Measurements from ENCODE around the gene CTF1.
"Not testable (repeated sequence)": the region's sequence is repeated elsewhere in the genome, so short reads cannot be mapped to it uniquely, and the experiment has no call there.

Gene CTF1

DNA sequence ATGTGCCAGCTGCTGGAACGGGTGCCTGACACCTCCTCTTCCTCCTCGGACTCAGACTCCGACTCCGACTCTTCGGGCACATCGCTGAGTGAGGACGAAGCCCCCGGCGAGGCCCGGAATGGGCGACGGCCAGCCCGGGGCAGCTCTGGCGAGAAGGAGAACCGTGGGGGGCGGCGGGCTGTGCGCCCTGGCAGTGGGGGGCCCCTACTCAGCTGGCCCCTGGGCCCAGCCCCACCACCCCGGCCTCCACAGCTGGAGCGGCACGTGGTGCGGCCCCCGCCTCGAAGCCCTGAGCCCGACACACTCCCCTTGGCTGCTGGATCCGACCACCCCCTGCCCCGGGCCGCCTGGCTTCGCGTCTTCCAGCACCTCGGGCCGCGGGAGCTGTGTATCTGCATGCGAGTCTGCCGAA, 33.8 kb downstream of the CTF1 start:
- TF ChIP-seq, protein P1, sequence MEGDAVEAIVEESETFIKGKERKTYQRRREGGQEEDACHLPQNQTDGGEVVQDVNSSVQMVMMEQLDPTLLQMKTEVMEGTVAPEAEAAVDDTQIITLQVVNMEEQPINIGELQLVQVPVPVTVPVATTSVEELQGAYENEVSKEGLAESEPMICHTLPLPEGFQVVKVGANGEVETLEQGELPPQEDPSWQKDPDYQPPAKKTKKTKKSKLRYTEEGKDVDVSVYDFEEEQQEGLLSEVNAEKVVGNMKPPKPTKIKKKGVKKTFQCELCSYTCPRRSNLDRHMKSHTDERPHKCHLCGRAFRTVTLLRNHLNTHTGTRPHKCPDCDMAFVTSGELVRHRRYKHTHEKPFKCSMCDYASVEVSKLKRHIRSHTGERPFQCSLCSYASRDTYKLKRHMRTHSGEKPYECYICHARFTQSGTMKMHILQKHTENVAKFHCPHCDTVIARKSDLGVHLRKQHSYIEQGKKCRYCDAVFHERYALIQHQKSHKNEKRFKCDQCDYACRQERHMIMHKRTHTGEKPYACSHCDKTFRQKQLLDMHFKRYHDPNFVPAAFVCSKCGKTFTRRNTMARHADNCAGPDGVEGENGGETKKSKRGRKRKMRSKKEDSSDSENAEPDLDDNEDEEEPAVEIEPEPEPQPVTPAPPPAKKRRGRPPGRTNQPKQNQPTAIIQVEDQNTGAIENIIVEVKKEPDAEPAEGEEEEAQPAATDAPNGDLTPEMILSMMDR (IDR thresholded peaks at IDR 0.05; ENCODE audit: insufficient read depth, low read length, missing control alignments): no peak
- H3K4me3 ChIP-seq (ENCODE audit: low read depth, low read length): no peak overlapping the region
- no peak for DNase-seq (ENCODE audit: low read depth, low spot score)
- POLR2A ChIA-PET: no interaction called here
- CTCF ChIA-PET: interaction anchor here (8.2 kb wide), 1 partner anchor 10 kb away, joined by 76 read pairs; no protein-coding TSS in a partner anchor

DNA sequence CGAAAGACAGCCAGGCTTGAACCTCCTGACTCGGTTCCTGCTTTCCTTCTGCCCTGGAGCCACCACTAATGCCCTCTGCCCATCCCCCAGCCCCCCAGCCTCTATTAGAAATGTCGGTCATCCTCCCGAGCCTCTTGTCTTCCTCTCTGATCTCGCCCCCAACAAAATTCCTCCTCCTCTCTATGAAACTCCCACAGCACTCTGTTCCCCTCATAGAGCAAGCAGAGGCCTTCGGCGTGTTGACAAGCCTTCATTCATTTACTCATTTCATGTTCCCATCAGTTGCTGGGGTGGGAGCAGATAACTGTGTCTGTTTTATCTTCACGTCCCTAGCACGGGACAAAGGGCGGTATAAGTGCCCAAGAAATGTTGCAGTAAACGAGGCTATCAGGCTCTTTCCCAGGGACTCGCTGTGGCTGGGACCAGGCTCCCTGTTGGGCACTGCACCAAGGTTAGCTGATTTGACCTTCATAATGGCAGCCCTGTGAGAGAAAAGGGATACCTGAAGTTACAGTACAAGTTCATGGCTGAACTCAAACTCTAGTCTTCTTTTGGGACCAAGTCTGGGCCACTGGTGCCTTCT, 34.7 kb downstream of the CTF1 start:
- no peak overlapping the region for H3K4me3 ChIP-seq (ENCODE audit: low read depth, low read length)
- POLR2A ChIA-PET: no interaction called here
- DNase-seq (ENCODE audit: low read depth, low spot score): no peak
- CTCF ChIA-PET: interaction anchor here (2.6 to 8.2 kb wide), 2 partner anchors 9 to 10 kb away, joined by 25 to 76 read pairs; no protein-coding TSS in a partner anchor
- TF ChIP-seq, protein P1 (IDR thresholded peaks at IDR 0.05; ENCODE audit: insufficient read depth, low read length, missing control alignments): no peak

DNA sequence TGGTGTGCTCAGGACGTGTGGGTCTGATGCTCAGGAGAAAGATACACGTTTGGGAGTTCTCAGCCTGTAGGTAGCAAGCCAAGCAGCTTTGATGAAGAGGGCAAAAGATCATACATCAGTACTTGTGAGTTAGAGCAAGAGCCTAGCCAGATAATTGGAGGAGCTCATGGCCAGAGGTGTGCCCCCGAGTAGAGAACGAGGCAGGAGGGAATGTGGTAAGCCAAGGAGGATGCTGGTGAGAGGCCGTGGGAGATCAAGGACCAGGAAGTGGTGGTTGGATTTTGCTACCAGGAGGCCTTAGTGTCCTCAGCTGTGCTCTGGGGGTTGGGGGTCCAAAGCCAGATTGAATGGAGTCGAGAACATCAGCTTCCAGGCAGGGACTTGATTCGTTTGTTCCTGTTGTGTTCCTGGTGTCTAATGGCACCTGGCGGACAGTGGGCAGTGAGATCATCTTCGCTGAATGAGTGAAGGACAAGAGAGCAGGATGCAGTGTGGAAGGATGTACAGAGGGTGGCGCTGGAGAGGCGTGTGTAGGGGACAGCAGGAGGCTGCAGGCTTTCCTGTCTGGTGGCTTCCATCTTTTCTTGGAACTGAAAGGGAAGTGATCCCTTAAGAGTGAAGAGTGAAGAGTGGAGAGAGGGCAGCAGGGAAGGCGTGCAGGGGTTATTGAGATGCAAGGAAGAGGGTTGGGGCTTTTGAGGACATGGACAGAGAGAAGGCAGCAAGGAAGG, 38.6 kb downstream of the CTF1 start:
- CTCF ChIA-PET: interaction anchor here (0.8 to 2.1 kb wide), 10 partner anchors 8 to 933 kb away, joined by 3 to 5 read pairs (median 4); no protein-coding TSS in a partner anchor
- no peak for DNase-seq (ENCODE audit: low read depth, low spot score)
- H3K4me3 ChIP-seq (ENCODE audit: low read depth, low read length): no peak overlapping the region
- POLR2A ChIA-PET: no interaction called here
- TF ChIP-seq, protein P1 (IDR thresholded peaks at IDR 0.05; ENCODE audit: insufficient read depth, low read length, missing control alignments): peak; percentile 36

DNA sequence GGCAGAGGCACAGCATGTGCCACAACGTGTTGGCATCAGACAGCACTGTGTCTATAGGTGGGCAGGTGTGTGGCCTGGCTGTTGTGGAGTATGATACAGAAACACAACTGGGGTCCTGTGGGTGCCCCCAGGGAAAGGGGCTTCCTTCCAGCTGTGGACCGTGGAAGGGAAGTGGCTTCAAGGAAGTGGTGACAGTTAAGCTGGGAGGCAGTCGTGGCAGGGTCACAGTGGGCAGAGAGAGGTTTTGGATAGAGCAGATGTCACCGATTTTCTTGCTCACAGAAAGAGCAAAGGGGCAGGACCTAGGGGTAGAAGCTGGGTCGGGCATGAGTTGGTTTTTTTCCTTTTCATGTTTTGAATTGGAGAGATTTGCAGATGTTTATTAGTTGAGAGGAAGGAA, 41.3 kb downstream of the CTF1 start:
- CTCF ChIA-PET: interaction anchor here (0.9 to 7.6 kb wide), 4 partner anchors 10 to 93 kb away, joined by 3 to 103 read pairs (median 42); partner anchors contain the start of genes FBXL19 and ORAI3
- POLR2A ChIA-PET: no interaction called here
- no peak overlapping the region for H3K4me3 ChIP-seq (ENCODE audit: low read depth, low read length)
- DNase-seq (ENCODE audit: low read depth, low spot score): no peak
- TF ChIP-seq, protein P1 (IDR thresholded peaks at IDR 0.05; ENCODE audit: insufficient read depth, low read length, missing control alignments): no peak

DNA sequence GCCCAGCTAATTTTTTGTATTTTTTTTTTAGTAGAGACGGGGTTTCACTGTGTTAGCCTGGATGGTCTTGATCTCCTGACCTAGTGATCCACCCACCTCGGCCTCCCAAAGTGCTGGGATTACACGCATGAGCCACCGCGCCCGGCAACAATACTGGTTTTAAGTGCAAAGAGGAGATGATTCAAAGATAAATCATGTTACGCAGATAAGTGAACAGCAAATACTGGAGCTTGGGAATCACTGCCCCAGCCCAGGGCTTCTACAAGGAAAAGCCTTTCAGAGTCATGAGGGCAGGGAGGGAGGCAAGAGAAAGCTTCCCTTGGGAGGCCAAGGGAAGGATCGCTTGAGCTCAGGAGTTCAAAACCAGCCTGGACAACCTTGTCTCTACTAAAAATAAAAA, 43.2 kb downstream of the CTF1 start:
- POLR2A ChIA-PET: interaction anchor here (0.6 to 1.2 kb wide), 2 partner anchors 11 to 13 kb away, joined by 3 read pairs; no protein-coding TSS in a partner anchor
- CTCF ChIA-PET: interaction anchor here (2.0 to 7.6 kb wide), 6 partner anchors 7 to 125 kb away, joined by 8 to 103 read pairs (median 43); partner anchors contain the start of genes FBXL19 and ORAI3
- not testable (repeated sequence) for H3K4me3 ChIP-seq (ENCODE audit: low read depth, low read length); DNase-seq (ENCODE audit: low read depth, low spot score)

DNA sequence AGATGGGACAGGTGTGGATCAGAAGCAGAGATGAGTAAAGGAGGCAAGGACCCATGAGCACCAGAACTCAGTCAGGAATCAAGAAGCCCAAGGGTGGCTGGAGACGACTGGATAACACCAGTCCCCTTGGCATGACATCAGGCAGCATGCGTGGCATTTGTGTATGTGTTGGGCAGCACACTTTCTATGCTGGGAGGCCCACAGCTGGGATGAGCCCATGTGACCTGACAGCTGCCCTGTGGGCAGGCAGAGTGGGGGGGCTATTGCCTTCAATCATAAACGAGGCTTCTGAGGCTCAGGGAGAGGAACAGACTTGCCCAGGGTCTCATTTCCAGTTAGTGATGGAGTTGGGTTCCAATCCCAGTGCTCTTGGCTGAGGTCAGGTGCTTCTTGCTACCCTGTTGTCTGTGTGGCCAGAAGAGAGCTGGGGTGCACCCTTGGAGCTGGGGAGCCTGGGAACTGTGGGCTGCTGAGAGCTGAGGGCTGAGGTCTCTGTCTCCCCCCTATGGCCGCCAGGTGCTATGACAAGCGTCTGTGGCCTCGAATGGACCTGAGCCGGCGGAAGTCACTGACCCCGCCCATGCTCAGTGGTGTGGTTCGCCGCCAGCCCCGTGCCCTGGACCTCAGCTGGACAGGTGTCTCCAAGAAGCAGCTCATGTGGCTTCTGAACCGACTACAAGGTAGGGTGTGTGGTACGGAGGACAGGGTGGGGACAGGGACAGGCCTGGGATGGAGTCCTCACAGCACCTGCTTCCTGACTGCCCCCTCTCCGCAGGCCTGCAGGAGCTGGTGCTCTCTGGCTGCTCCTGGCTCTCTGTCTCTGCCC, 45.4 kb downstream of the CTF1 start:
- ChIA-PET CTCF (interaction anchor here (0.8 to 7.6 kb wide), 24 partner anchors 9 to 927 kb away, joined by 3 to 103 read pairs (median 4); partner anchors contain the start of genes FBXL19 and ORAI3), POLR2A (interaction anchor here (1.0 to 1.6 kb wide), 3 partner anchors 14 to 240 kb away, joined by 3 read pairs; no protein-coding TSS in a partner anchor)
- TF ChIP-seq, protein P1 (IDR thresholded peaks at IDR 0.05; ENCODE audit: insufficient read depth, low read length, missing control alignments): peak; percentile 88
- H3K4me3 ChIP-seq (ENCODE audit: low read depth, low read length): no peak overlapping the region
- DNase-seq (ENCODE audit: low read depth, low spot score): no peak
